ENCODE measurements around the gene CADPS2.

CADPS2 gene

DNA sequence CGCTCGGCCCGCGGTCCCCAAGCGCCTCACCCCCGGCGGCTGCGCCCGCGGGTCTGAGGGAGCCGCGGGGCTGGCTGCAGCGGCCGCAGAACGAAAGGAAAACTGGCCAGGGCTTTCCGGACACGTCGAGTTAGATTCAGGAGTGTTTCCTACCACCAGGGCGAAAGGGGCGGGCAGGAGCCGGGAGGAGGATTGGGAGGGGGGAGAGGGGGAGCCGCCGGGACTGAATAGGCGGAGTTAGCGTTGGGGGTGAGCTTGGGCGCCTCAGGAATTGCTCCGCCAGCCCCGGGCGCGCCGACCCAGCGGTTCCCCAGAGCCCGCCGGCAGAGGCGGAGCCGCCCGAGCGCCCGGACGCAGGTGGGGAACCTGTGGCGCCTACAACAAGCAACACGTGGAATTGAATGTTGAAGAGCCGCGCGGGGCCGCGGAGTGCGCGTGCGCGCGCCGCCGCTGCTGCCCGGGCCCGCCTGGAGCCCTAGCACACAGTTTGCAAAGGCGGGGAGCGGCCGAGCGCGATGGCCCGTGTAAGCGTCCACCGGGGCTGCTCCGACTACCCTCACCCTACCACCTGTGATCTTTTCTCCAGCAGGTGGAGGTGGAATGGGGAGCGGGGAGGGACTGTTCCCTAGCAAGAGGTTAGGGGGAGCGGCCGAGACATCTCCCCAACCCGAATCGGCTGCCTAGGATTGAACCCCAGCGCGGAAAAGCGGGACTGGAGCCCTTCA, at the start of gene CADPS2:
TSS of gene CADPS2 (minus strand) at position 104 of the 725 bp plus-strand sequence. CDS start 123 bp downstream, outside the sequence.
- DNase-seq (ENCODE audit: low read depth in 2 of 2) = no peak

DNA sequence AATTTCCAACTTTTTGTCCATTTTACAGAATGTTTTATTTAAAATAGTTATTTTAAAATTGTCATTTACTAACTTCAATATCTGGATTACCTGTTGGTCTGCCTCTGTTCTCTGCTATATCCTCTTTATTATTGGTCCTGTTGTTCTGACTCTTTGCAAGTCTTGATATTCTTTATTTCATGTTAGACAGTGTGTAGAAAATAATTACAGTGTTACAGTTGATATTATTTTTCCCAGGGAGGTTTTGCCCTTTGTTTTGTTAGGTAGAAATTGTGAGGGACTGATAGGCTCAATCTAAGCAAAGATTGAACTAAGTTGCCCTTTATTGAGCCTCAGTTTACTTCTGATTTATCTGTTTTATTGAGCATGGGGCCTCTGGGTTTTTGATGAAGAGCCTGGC, 49.4 kb upstream of the CADPS2 start:
- DNase-seq (ENCODE audit: low read depth in 2 of 2) = no peak

DNA sequence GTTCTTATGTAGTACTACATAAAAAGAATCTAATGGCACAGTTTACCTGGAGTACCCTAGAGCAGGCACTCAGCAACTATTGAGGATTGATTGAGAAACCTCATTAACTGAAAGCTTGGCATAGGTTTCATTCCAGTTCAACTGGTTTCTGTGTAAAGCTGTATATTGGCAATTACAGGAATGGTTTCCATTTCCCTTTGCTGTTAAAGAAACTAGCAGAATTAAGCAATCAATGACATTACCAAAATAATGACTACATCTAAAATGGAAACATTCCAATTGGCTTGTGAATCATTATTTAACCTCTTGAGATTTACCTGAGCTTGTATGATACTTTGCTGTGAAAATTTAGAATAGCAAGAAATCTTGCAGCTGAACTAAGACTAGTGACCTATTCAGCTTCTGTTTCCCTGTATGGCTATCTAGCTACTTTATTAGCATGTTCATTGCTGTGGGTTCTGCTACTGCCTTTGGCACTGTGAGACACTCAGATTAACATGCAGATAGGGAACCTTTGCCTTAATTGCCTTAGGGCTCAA, 33.5 kb upstream of the CADPS2 start:
- no peak for DNase-seq (ENCODE audit: low read depth in 2 of 2)

DNA sequence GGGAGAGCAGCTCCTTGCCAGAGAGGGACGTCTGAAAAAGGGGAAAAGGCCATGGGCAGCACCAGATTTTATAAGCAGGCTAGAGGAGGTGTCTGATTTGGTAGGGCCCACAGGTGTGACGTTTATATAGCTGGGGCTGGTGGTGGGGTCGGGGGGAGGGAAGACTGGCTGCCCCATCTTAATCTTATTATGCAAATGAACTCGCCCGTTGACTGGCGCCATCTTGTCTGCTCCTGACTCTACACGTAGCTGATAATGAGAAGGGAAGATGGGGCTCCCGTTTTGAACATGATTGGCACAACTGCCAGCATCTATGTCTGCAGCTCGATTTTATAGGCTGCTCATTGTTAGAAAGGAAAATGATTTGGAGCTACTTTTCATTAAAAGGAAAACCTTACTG, 28.6 kb upstream of the CADPS2 start:
- DNase-seq (ENCODE audit: low read depth in 2 of 2) = no peak

DNA sequence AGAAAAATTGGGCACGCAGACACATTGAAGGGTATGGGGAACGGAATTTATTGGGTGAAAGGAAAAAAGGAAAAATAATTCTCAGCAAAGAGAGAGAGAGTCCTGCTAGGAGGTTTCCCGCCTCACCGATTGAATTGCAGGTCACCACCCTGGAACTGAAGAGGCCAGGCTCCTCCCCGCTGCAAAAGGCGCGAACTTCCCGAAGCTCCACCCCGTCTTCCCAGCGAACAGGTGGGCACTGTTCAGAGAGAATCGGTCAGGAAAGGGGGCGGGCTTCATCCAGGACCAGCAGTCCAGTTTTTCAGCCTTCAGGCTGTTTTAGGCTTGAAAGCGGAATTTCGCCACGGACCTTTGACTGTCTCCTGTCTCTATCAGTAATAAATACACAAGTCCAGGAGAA, 27.3 kb upstream of the CADPS2 start:
- no peak for DNase-seq (ENCODE audit: low read depth in 2 of 2)

DNA sequence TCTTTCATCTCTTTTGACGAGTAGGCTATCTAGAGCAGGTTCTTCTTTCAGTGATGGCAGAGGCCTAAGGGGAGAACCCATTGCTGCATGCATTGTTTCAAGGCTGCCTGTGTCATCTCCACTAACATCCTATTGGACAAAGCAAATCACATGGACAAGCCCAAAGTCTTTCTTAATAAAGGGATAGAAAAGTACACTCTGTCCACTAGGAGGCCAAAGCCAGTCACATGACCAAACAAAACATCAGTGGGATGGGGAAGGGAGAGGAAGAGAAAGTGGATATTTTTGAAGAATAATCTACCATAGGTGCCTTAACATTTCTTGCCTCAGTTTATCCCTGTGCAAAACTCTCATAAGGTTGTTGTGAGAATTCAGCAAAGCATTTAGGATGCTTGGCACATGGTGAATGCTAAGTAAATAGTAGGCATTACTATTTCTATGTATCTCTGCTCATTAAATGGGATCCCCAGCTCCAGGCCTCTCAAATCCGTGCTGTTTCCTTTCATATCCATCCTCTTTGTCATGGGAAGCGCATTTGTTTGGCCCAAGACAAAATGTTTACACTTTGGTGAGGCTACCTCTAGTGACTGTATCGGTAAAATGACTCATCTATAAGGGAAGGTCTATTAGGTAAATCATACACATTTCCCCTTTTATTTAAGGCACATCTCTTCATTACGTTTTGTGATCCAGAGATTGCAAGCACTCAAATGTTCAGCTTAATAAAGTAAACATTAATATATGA, 16.7 kb upstream of the CADPS2 start:
- no peak for DNase-seq (ENCODE audit: low read depth in 2 of 2)

DNA sequence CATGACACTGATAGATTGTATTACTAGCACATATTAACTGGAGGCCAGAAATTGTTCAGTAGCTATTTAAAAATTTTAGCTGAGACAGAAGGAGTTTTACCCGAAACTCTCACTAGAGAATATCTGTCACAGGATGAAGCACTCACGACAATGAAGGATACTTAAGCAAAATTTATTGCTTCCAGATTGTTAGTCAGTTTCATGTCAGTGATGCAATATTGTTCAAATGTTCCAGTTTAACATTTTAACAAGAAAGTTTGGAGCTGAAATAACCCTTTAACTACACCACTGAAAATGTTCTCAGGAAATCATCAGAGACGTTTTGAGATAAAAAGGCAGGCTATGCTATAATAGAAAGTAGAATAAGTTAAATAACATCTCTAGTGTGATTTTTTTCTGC, 15.0 kb upstream of the CADPS2 start:
- DNase-seq (ENCODE audit: low read depth in 2 of 2) = no peak

DNA sequence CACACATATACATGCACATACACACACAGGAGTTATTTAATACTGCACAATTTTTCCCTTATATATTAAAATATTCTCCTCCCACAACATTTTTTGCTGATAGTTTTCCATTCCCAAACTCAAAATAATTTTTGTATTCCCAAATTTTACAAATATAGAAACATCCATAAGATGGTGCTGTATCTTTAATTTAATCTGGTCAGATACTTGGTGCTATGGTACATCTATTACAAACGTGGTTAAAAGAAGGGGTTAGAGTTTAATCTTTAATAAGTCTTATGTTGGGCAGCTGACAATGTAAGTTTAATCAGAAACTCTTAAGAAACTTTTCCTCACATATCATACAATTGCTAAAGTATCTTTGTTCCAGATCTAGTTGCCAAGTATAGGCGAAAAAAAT, 10.2 kb upstream of the CADPS2 start:
- DNase-seq (ENCODE audit: low read depth in 2 of 2) = no peak

DNA sequence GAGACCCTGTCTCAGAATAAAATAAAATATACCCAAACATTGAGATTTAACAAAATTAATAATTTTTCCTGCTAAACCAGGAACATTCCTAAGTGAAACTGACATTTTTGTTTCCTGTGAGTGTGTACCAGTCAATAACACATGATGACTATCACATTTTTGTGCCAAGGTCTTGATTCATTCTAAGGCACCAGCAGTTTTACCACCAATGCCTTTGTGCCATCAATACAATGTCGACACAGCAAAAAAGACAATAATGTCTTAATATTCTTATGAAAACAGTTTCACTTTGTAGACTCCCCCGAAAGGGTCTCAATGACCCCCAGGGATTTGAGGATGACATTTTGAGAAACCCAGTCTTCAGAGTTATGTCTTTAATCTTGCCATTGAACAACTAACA, 7.2 kb upstream of the CADPS2 start:
- no peak for DNase-seq (ENCODE audit: low read depth in 2 of 2)

DNA sequence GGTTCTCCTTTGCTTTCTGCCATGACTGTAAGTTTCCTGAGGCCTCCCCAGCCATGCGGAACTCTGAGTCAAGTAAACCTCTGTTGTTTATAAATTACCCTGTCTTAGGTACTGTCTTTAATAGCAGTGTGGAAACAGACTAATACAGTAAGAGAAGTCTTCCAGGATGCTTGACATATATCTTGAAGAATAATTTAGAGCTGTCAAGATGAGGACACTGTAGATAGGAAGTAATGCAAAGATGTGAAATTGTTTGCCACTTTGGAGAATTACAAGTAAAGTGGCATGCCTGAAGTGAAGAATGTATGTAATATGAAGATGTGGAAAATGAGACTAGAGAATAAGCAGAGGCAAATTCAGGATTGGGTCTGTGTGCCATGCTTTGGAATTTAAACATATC, 2.9 kb upstream of the CADPS2 start:
- no peak for DNase-seq (ENCODE audit: low read depth in 2 of 2)

DNA sequence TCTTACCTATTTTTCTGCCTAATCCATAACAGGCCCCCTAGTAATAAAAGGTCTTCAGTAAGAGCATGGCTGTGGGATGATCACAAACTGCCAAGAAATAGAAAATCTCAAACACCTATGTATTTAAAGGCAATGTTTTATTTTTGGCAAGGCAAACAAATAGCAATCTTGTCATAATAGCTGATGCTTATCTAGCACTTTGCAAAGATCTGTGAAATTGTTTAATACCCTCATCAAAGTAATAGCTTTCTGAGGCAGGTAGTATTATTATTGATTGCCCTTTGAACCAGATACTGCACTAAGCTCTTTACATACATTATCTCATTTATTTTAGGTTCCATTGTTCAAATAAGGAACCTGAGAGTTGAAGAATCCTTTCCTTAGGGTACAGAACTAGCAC, 1.6 kb upstream of the CADPS2 start:
- DNase-seq (ENCODE audit: low read depth in 2 of 2) = no peak

DNA sequence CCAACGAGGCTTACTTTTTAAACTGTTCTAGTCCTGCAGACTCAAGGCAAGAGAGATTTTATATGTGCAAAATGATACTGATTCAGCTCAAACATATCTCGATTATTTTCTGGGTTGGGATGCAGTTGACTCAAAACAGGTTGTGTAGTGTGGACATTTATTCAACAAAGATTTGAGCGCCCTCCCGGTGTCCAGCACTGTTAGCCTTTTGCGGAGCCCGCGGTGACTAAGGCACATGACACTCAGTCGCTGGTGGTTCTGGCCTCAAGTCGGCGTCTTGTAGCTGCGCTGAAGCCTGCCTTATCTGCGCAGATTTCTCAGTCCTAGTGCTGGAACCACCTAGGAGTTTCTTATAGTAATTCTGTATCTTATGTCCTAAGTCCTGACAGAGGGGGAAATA, 938 bp upstream of the CADPS2 start:
- DNase-seq (ENCODE audit: low read depth in 2 of 2) = no peak

DNA sequence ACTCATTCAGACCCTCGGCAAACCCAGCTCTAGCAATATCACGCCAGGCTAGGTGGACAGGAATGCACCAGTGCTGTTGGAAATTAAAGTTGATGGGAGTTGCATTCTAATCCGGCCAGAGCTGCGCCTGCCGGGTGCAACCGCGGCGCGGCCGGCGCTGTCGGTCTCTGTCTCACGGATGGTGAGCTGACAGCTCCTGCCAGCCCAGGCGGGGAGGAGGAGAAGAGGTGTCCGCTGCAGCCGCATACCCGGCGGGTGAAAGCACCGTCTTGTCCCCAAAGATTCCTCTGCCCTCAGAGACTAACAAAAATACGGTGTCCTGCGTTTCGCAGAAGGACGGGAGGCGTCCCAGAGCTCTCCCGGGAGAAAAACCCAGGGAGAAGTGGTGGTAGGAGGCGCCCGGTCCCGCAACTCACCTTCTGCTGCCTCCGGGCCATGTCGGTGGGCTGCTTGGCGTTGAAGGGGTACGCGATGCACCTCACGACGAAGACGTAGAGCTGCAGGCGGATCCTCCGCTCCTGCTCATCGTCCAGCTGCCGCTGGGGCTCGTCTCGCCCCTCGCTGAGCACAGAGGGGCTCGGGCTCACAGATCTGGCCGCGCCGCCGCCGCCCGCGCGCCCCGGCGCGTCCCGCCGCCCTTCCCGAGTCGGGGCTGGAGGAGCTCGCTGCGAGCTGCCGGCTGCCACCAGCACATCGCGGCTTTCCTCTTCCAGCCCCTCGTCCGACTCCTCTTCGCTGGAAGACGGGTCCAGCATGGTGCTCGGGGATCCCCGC, 490 bp downstream of the CADPS2 start:
- DNase-seq (ENCODE audit: low read depth in 2 of 2) = no peak

DNA sequence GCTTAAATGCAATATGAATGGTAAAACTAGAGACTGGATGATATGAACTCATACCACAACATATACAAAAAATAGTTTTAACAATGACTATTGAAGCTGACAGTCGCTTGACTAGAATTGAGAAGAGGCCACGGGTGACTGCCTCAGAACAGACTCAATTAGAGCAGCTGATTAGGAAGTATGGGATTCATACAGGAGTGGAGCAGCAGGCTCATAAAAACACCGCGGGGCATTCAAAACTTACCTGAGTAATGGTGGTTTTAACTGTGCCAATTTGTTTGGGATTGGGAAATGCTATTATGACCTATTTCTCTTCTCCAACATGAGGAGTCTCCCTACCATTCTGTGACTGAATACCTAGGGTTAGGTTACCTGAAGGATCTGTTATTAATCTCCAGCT, 2.1 kb downstream of the CADPS2 start:
- no peak for DNase-seq (ENCODE audit: low read depth in 2 of 2)

DNA sequence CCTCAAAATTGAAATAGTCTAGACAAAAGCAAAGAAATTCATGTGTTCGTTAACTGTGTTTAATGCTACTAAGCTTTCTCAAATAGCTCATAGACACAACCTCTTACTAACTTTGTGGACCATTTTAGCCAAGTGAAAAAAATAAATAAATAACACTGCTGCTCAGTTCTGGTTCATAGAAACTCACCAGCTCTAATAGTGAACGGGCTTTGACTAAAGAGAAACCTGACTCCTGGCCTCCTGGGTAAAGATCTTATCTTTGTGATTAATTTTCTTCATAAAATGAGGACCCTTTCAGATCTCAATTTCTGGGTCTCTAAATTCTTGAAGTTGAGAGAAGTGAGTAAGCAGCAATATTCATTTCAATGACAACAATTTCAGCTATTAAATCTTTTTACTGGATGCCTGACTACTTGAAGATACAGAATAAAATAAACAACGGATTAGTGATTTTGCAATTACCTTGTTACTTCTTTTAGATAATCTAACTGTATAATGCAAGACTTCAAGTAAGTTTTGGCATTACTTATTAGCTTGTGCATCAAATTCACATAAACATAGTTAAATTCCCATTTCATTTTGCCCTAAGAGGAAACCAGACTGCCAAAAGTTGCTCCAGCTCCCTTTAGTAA, 3.1 kb downstream of the CADPS2 start:
- no peak for DNase-seq (ENCODE audit: low read depth in 2 of 2)

DNA sequence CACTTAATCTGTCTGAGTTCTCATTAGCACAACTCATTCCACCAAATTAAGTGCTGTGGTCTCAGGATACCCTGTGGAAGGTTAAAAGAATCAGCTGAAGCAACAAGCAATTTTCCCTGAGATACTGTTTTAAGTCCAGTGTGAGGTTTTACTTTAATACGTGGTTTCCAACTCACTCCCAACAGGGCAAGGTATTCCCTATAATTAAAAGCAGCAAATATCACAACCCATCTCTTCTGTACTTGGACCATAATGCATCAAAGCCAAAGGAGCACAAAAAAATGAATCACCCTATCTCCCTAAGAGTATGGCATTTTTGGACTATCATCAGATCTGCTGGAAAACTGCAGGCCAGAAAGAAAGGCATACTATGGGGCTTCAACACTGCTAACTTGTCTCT, 4.9 kb downstream of the CADPS2 start:
- DNase-seq (ENCODE audit: low read depth in 2 of 2) = no peak

DNA sequence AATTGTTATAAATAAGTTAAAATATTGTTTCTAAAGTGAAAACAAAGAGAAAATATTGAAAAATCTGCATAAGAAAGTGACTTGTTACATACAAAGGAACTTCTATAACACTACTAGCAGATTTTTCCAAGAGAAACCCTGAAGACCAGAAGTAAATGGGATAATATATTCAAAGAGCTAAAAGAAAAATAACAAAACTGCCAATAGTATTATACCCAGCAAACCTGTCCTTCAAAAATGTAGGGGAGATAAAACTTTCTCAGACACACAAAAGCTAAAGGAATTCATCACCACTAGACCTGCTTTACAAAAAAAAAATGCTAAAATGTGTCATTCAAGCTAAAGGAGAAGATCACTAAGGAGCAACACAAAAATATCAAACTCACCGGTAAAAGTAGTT, 17.0 kb downstream of the CADPS2 start:
- DNase-seq (ENCODE audit: low read depth in 2 of 2) = no peak

DNA sequence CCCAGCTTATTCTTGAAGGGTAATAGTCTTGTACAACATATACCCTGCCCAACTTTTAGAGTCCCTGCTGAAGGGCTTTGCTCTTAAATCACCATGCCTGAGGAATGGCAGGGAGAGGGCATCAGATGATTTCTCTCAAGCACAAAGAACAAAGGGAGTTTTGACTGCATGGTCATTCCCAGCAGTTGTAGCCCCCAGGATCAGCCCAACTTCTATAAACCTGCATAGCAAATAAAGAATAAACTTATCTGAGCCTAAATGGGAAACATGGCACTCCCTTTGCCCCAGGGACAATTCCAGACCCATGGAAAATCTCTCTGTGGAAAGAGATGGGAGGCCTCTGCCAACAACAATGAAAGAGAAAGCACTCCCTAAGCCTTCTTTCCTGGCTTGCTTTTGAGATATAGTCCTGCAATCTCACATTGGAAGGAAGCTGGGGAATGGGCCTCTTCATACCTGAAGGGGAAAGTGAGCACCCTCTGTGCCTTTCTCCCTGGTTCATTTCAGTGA, 18.7 kb downstream of the CADPS2 start:
- DNase-seq (ENCODE audit: low read depth in 2 of 2) = no peak

DNA sequence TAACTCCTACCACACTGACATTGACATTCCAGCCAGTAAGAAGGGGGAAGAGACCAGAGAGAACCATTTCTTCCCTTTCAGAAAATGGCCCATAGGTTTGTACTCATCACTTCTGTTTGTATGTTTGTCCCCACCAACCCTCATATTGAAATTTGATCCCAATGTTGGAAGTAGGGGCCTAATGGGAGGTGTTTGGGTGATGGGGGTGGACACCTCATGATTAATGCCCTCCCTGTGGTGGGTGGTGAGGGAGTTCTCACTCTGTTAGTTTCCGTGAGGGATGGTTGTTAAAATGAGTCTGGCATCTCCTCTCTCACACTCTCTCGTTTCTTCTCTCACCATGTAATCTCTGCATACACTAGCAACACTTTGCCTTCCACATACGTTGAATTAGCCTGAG, 21.4 kb downstream of the CADPS2 start:
- DNase-seq (ENCODE audit: low read depth in 2 of 2) = no peak

DNA sequence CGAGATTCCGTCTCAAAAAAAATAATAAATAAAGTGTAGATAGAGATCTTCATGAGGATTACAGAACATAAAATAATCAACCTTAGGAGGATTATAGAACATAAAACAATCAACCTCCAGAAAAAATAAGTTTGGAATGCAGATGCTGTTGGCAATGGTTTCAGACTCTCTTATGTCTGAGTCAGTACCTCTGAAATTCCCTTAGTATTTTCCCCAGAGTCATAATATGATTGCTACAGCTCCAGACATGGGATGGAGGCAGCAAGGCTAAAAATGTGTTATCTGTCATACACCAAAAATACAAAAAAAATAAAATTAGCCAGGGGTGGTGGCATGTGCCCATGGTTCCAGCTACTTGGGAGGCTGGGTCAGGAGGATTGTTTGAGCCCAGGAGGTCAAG, 22.2 kb downstream of the CADPS2 start:
- no peak for DNase-seq (ENCODE audit: low read depth in 2 of 2)

DNA sequence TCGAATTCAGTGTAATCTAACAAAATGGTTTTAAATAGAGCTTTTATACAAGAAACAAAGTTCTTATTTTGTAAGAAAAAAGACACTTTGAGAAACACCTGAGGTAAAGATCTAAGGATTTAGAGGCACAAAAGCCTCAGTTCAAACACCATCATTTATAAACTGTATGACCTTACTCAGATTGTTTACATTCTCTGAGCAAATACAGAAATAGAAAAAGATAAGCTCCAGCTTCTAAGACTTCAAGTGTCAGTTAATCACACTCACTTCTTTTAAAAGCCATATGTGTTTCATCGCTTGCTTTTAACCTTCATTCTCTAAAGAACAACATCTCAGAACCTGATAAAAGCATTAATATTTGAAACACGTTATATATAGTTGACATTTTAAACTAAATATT, 27.9 kb downstream of the CADPS2 start:
- DNase-seq (ENCODE audit: low read depth in 2 of 2) = no peak

DNA sequence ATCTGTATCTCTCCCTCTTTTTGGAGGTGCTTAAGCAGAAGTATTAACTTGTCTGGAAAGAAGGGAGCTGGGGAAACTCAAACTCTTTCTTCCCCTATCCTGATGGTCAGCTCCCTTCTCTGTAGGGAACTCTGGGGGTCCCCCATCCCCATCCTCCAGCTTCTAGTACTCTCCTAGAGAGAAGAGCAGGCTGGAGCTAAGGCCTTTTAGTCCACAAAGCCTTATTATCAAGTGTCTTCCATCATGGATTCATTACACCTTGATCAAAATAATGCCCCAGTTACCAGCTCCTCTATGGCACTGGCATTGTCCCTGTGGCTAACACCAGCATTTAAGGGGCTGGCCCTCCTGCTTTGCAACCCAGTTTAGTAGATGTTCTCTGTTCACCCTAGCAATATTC, 35.7 kb downstream of the CADPS2 start:
- DNase-seq (ENCODE audit: low read depth in 2 of 2) = no peak

Measured in stimulated activated CD8-positive, alpha-beta memory T cell treated with anti-CD3 and anti-CD28 coated beads, Interleukin-2, amount 100 ng/mL, for 48 hours (primary cell).